DOHH2 (cell line): Measurements from ENCODE around the gene SHISAL1.

Source experiments
- EZH2phosphoT487 ChIP-seq: fragments of 200-600 bp; sonication (generic); IDR thresholded peaks from 2 replicates; pipeline ENCODE4 v1.6.1; 2017; ENCODE audit warnings: borderline replicate concordance, mild to moderate bottlenecking, antibody characterized with exemption, low read length, moderate library complexity, mixed read lengths
- TF ChIP-seq, protein P1 (sequence below): fragments of 200-600 bp; sonication (generic); IDR thresholded peaks from one replicate; pipeline ENCODE4 v1.5.1; 2014; ENCODE audit warnings: antibody characterized with exemption, mild to moderate bottlenecking, low read depth, low read length; ENCODE audit not compliant: poor library complexity, severe bottlenecking

GRCh38 chr22:44289414-44290171, 23.2 kb downstream of the SHISAL1 start:
- TF ChIP-seq, protein P1, sequence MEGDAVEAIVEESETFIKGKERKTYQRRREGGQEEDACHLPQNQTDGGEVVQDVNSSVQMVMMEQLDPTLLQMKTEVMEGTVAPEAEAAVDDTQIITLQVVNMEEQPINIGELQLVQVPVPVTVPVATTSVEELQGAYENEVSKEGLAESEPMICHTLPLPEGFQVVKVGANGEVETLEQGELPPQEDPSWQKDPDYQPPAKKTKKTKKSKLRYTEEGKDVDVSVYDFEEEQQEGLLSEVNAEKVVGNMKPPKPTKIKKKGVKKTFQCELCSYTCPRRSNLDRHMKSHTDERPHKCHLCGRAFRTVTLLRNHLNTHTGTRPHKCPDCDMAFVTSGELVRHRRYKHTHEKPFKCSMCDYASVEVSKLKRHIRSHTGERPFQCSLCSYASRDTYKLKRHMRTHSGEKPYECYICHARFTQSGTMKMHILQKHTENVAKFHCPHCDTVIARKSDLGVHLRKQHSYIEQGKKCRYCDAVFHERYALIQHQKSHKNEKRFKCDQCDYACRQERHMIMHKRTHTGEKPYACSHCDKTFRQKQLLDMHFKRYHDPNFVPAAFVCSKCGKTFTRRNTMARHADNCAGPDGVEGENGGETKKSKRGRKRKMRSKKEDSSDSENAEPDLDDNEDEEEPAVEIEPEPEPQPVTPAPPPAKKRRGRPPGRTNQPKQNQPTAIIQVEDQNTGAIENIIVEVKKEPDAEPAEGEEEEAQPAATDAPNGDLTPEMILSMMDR = no peak
- TF ChIP-seq EZH2phosphoT487 = no peak
